Smooth muscle cell of the brain vasculature (primary cell): Measurements from ENCODE around the gene CEP55.
A peak's percentile ranks its signal among the peaks of the same experiment; 100 is the strongest.
"Not testable (repeated sequence)": the region's sequence is repeated elsewhere in the genome, so short reads cannot be mapped to it uniquely, and the experiment has no call there.

ENCODE experiments used
- DNase-seq: peaks from one replicate; pipeline ENCODE4 v3.0.0-alpha.2; 2012; ENCODE audit warnings: low read depth, low spot score

CEP55 gene

DNA sequence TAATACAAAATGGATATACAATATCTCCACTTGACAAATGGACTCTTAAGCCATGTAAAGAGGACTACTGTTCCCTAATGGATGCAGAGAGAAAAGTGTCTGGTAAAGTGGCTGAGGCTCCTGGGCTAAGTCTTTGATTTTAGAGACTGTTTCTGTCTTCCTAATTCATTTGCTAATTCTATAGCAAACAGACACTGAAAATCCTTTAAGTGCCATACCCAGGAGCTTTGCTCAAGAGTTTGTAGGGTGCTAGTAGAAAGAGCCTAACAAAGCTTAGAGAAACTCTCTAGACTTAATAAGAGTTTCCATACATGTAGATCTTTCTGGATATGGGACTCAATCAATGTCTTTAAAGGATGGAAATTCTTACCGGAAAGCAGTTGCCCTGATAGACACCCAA lies 16.7 kb downstream of the CEP55 start:
- no peak for DNase-seq

DNA sequence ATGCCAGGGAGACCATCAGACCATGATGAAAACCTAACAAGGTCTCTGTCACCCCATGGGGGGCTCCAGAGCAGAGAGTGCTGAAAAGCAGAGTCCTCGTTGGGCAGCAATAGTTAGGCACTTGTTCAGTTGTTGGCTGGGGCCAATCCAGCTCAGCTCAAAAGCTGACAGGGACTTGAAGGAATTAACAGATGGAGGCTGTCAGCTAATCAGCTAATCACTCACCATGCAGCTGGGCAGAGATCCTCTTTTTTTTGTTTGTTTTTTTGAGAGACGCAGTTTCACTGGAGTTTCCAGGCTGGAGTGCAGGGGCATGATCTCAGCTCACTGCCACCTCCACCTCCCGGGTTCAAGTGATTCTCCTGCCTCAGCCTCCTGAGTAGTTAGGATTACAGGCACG lies 18.1 kb downstream of the CEP55 start:
- no peak for DNase-seq

GRCh38 chr10:93515071-93516005 lies 18.9 kb downstream of the CEP55 start:
- DNase-seq = no peak

GRCh38 chr10:93516006-93516380 lies 19.6 kb downstream of the CEP55 start:
- no peak for DNase-seq

DNA sequence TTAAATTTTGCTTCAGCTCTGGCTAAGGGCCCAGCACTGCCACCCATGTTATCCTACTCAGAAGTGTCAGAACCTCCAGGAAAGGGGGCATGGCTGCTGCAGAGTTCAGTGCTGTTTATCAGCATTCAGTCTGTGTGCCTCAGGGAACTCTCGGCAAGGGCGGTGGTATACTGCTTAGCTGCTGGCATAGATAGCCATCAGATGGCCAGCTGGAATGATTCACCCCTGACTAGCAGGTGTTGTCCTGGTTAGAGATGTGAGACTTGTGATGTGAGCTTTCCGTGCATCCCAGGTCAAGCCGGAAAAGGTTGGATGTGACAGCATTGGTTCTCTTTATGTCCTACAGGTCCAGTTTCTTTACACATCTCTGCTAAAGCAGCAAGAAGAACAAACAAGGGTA lies 22.1 kb downstream of the CEP55 start:
- no peak for DNase-seq

DNA sequence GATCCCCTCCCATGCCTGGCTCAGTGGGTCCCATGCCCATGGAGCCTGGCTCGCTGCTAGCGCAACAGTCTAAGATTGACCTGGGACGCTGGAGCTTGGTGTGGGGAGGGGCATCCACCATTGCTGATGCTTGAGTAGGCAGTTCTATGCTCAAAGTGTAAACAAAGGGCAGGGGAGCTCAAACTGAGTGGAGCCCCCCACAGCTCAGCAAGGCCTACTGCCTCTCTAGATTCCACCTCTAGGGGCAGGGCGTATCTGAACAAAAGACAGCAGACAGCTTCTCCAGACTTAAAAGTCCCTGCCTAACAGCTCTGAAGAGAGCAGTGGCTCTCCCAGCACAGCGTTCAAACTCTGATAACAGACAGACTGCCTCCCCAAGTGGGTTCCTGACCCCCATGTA lies 38.9 kb downstream of the CEP55 start:
- no peak for DNase-seq

GRCh38 chr10:93540871-93541270 lies 44.5 kb downstream of the CEP55 start:
- DNase-seq = not testable (repeated sequence)

DNA sequence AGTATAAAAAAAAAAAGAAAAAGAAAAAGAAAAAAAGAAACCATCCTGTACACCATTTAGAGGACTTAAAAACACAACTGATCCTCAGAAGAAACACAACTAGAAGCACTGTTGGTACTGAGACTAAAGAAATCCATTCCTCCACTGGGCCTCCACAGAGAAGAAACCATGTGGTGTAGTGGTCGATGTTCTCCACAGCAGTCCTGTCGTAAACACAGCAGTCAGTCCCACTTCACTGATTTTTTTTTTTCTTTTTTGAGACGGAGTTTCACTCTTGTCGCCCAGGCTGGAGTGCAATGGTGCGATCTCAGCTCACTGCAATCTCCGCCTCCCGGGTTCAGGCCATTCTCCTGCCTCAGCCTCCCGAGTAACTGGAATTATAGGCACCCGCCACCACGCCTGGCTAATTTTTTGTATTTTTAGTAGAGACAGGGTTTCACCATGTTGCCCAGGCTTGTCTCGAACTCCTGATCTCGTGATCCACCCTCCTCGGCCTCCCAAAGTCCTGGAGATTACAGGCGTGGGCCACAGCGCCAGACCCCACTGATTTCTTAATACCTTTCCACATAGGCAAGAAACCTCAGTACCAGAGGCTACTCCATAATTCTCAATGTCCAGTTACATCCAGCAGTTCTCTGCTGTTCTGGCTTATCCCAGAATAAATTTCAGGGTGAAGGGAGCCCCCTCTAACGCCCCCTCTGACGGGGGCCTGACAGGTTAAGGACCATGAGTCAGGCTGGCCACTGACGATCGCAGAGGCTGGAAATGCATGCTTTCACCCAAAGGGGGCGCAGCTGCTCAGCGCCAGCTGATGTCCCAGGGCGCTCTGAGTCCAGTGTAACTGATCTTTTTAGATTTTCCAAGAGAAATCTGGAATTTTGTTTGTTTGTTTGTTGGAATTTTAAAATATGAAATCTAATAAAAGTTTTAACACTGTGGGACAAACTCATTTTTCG lies 45.3 kb downstream of the CEP55 start:
- no peak for DNase-seq

DNA sequence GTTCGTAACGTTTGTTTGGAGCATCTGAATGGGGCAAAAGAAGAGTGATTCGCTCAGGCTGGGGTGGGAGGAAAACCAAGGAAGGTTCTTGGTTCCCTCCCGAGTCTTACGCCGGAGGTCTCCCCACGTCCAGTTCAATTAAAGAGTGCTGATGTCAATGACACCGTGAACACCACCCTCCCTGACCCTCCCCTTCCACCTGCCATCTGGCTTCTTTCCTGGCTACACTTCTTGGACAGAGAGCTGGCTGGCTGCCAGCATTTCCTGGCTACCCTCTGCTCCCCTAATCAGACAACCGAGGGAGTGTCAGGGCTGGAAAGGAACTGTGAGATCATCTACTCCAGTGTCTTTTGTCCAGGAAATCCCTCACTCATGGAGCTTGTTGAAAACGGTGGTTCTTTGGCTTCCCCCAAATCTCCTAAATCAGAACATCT lies 46.0 kb downstream of the CEP55 start:
- DNase-seq = no peak

- not testable (repeated sequence) for DNase-seq
These were observed 50.6 kb downstream of the CEP55 start for GRCh38 chr10:93546995-93547394.

- DNase-seq = no peak
These were observed 51.1 kb downstream of the CEP55 start for GRCh38 chr10:93547522-93547921.

- DNase-seq = no peak
These were observed 52.1 kb downstream of the CEP55 start for GRCh38 chr10:93548376-93549071.

- DNase-seq = no peak
These were observed 54.2 kb downstream of the CEP55 start for GRCh38 chr10:93550606-93551005.

DNA sequence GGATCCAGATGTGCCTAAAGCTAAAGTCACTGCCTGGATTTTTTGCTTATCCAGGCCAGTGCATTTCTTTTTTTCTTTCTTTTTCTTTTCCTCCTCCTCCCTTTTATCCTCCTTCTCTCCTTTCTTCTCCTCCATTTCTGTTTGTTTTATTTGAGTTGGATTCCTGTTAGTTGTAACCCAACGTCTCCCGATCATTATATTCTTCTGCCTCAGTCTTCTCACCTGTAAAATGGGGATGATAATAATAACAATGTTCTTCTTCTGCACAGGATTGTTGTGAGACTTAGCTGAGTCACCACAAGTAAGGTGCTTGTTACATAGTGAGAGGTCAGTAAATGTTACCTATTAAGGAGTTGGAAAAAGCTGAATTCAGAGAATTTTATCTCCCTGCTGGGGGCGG lies 56.4 kb downstream of the CEP55 start:
- DNase-seq = no peak

DNA sequence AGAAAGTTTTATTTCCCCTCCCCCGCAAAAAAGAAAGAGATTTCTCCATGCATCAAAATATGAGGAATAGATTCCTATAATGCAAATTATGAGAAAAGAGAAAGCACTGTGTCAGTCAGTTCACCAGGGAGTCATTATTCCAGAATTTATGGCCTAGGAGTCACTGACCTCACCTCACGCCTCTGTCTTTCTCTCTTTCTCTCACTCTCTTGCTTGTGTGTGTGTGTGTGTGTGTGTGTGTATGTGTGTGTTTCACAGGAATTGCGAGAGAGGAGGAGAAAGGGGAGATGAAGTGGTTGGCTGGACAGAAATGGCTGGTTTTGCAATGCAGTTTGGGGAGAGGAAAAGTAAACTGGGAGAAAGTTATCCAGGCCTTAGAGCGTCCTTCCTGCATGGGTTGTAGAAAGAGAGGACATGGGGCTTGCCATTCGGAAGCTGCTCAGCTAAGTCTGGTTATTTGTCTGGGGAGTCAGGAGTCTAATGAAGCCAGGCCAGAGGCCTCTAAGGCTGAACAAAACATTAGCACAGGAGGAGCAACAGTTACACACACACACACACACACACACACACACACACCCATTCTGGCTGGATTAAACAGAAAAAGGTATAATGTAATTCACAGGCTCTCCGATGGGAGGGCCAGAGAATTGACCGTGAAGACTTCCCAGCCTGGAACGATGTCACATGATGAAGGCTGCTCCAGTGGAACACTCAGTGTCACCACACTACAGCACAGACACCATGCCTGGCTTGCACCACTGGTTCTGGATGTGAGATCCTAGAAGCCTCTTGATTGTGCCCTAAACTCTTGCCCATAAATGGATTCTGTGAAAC lies 57.3 kb downstream of the CEP55 start:
- DNase-seq = no peak

DNA sequence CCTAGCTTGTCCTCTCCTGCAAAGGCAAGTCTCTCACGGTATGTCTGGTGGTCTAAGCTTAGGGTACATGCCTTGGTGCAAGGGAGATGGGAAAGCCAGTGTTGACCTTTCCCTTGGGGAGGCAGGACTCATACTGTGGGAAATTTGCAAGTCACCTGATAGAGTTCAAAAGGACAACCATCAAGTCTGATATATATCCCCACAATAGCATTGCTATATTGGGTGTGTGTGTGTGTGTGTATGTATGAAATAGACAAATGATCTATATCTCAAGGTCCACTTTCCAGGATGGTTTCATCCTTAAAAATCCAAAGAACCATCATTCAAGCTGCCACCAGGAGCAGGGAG lies 57.9 kb downstream of the CEP55 start:
- no peak for DNase-seq

DNA sequence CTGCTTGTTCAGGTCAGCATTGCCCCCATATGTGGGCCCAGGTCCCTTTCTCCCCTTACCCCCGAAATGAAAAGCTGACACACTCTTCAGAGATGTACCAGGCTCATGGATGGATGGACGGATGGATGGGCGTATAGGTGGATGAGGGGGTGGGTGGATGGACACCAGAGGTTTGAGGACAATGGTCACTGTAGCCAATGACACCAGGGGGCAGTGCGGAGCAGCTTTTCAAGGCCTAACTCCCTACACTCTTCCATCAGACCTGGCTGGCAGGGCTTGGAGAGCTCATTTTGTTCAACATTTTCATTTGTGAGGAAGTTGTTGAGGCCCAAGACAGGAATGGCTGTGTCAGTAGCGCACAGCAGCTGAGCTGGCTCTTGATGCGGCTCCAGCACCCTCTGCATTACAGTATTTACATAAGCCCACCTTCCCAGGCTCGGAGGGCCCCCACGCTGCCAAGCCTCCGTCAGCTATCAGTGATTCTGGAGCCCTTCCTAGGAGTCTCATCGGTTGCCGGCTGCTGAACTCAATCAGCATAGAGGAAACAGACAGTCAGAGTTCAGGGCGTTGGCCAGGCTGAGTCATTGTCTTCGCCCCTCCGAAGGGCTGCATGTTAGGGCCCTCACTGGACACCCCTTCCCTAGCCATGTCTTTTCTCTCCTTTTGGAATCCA lies 58.5 kb downstream of the CEP55 start:
- peak; percentile 44 for DNase-seq

DNA sequence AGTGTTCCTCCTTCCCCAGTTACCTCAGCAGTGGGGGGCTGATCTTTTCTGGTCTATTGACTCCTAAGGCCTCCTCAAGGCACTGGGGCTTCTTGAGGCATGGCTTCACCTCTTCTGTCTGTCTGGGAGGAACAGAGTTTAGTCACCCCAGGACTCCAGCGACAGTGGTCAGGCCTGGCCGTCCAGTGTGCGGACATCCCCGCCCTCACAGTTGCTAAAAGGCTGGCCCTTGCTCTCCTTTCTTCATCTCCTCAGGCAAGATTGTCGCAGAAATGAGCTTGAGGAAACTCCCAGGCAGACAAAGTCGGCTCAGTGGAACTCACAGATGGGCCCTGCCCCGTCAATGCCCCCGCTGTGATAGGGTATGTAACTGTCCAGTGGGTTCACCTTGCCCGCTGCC lies 63.1 kb downstream of the CEP55 start:
- DNase-seq = no peak

DNA sequence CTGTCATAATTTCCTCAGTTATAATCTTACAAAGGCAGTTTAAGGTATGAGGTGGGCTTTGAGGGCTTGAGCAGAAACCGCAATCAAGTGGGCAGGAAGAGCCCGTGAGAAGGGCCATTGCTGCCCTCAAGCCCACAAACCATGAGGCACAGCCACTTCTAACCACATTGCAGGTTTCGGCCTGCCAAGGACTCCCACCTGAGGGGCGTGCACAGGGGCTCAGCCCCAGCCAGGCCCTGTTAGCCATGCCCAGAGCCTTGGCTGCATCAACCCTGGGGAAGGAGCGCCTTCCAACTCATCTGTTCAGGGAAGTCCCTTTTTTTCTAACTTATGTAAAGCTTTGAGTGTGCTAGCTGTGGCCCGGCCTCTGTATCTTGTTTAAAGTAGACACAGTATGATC lies 64.1 kb downstream of the CEP55 start:
- DNase-seq = no peak

GRCh38 chr10:93565446-93565845 lies 69.0 kb downstream of the CEP55 start:
- DNase-seq = no peak
